HCT116 (cell line): ENCODE results near the gene FBXL7. TPM values are rescaled to one million over a fixed set of nuclear protein-coding genes. Genes with fewer than 3 reads are reported as not detected.

Source experiments
- ATAC-seq: fragments of 200-7000 bp; cut with Tn5 transposase; 2 replicates; pipeline ENCODE4 v1.9.1; 2020; ENCODE audit warnings: mild to moderate bottlenecking, moderate library complexity
- BruUV-seq: library from RNA; stranded (reverse); fragments of 400-500 nt; replicated peaks from 2 replicates; lab custom pipeline; 2021; lab: Mats Ljungman, UMichigan
- CTCF ChIA-PET: fragments of 300-600 bp; sonication (Branson Sonifier 250); formaldehyde crosslinking; loops from one replicate; lab custom pipeline; 2021; ENCODE audit warnings: antibody characterized with exemption; lab: Charles Lee
- POLR2A ChIA-PET: fragments of 300-600, 350-600 bp; sonication (Branson Sonifier 250); formaldehyde crosslinking; loops from one replicate; lab custom pipeline; 2021; ENCODE audit warnings: antibody characterized with exemption; lab: Charles Lee
- RAD21 ChIA-PET, 2 experiments: fragments of 300-600 bp; sonication (Branson Sonifier 250); formaldehyde crosslinking; loops; one replicate each; lab custom pipeline; 2023; ENCODE audit warnings: low total read pairs in 2 of 2; ENCODE audit not compliant: uncharacterized antibody in 2 of 2, unreplicated experiment in 2 of 2, low non-redundant PET in 1 of 2; lab: Charles Lee
- DNase-seq: peaks from one replicate; pipeline ENCODE4 v3.0.0-alpha.2; 2010; ENCODE audit warnings: low read depth, low spot score
- H2AFZ ChIP-seq: fragments of 200-600 bp; shearing (Covaris generic), sonication (generic); 2 replicates; pipeline ENCODE4 v1.6.1; 2017; ENCODE audit warnings: low read depth, mixed run types, mixed read lengths, antibody characterized with exemption, low read length; ENCODE audit not compliant: poor library complexity, severe bottlenecking
- H3K27ac ChIP-seq: 2 replicates; pipeline ENCODE4 v1.5.1; 2012; ENCODE audit warnings: low read depth, low read length
- H3K27me3 ChIP-seq: fragments of 200-600 bp; sonication (generic); 2 replicates; pipeline ENCODE4 v1.6.1; 2016; ENCODE audit warnings: mixed run types, low read length, mixed read lengths; ENCODE audit not compliant: insufficient read depth
- H3K36me3 ChIP-seq, 2 experiments: fragments of 200-500 bp in 1 of 2; fragments of 200-600 bp in 1 of 2; sonication (Bioruptor generic) in 1 of 2; sonication (generic) in 1 of 2; 2 replicates each; pipeline versions ENCODE4 v1.5.1 to v1.6.1; 2014 to 2016; ENCODE audit warnings: low read length in 2 of 2, inconsistent platforms in 1 of 2, mixed read lengths in 1 of 2, mixed run types in 1 of 2; ENCODE audit not compliant: insufficient read depth in 2 of 2, control insufficient read depth in 1 of 2
- H3K4me1 ChIP-seq, 2 experiments: fragments of 200-600 bp in 1 of 2; sonication (generic) in 1 of 2; 2 replicates each; pipeline versions ENCODE4 v1.5.1 to v1.6.1; 2012 to 2017; ENCODE audit warnings: low read length in 2 of 2, inconsistent platforms in 1 of 2, mild to moderate bottlenecking in 1 of 2, mixed read lengths in 1 of 2, mixed run types in 1 of 2, moderate library complexity in 1 of 2; ENCODE audit not compliant: insufficient read depth in 2 of 2, control insufficient read depth in 1 of 2
- H3K4me2 ChIP-seq: fragments of 200-600 bp; sonication (generic); 2 replicates; pipeline ENCODE4 v1.6.1; 2017; ENCODE audit warnings: mixed run types, low read length, mixed read lengths
- H3K4me3 ChIP-seq, 2 experiments: fragments of 200-600 bp in 1 of 2; sonication (generic) in 1 of 2; replicated peaks in 1 of 2; 2 replicates each; pipeline ENCODE4 v1.5.1; 2011 to 2016; ENCODE audit warnings: low read length in 2 of 2, control low read depth in 1 of 2, low read depth in 1 of 2, mild to moderate bottlenecking in 1 of 2, mixed read lengths in 1 of 2, mixed run types in 1 of 2
- H3K79me2 ChIP-seq: fragments of 200-600 bp; sonication (generic); 2 replicates; pipeline ENCODE4 v1.6.1; 2017; ENCODE audit warnings: mild to moderate bottlenecking, mixed run types, low read length, moderate library complexity, mixed read lengths; ENCODE audit not compliant: insufficient read depth
- H3K9ac ChIP-seq: fragments of 200-600 bp; sonication (generic); 2 replicates; pipeline ENCODE4 v1.6.1; 2016; ENCODE audit warnings: low read length, mixed read lengths
- H3K9me2 ChIP-seq: fragments of 200-600 bp; sonication (generic), shearing (Covaris generic); 2 replicates; pipeline ENCODE4 v1.6.1; 2017; ENCODE audit warnings: mixed run types, mild to moderate bottlenecking, moderate library complexity; ENCODE audit not compliant: insufficient read depth
- H3K9me3 ChIP-seq, 2 experiments: fragments of 200-500 bp in 1 of 2; fragments of 200-600 bp in 1 of 2; sonication (Bioruptor generic) in 1 of 2; sonication (generic) in 1 of 2; 2 replicates each; pipeline ENCODE4 v1.6.1; 2014 to 2017; ENCODE audit warnings: low read length in 2 of 2, mixed read lengths in 2 of 2, inconsistent platforms in 1 of 2, low read depth in 1 of 2, mild to moderate bottlenecking in 1 of 2, mixed run types in 1 of 2, moderate library complexity in 1 of 2; ENCODE audit not compliant: control insufficient read depth in 1 of 2, insufficient read depth in 1 of 2
- H4K20me1 ChIP-seq: fragments of 200-600 bp; sonication (generic), shearing (Covaris generic); 2 replicates; pipeline ENCODE4 v1.6.1; 2017; ENCODE audit warnings: mixed run types, mild to moderate bottlenecking, moderate library complexity; ENCODE audit not compliant: insufficient read depth
- CBX3 ChIP-seq: IDR thresholded peaks from 2 replicates; pipeline ENCODE4 v1.6.1; 2012; ENCODE audit warnings: low read depth
- EGR1 ChIP-seq: IDR thresholded peaks from 2 replicates; pipeline ENCODE4 v1.6.1; 2012; ENCODE audit warnings: low read depth
- ELF1 ChIP-seq: IDR thresholded peaks from 2 replicates; pipeline ENCODE4 v1.6.1; 2012; ENCODE audit warnings: low read depth, borderline replicate concordance
- EZH2 ChIP-seq: fragments of 200-600 bp; sonication (generic); IDR thresholded peaks from 2 replicates; pipeline ENCODE4 v1.6.1; 2017; ENCODE audit warnings: antibody characterized with exemption, mixed run types
- EZH2phosphoT487 ChIP-seq: fragments of 200-600 bp; IDR thresholded peaks from 2 replicates; pipeline ENCODE4 v1.6.1; 2018; ENCODE audit warnings: antibody characterized with exemption, borderline replicate concordance
- FOSL1 ChIP-seq: IDR thresholded peaks from 2 replicates; pipeline ENCODE4 v1.6.1; 2012; ENCODE audit warnings: low read depth
- JUND ChIP-seq: IDR thresholded peaks from 2 replicates; pipeline ENCODE4 v1.6.1; 2012
- POLR2A ChIP-seq: IDR thresholded peaks from 2 replicates; pipeline ENCODE4 v1.7.0; 2011; ENCODE audit warnings: borderline replicate concordance; ENCODE audit not compliant: insufficient read depth, insufficient read length; ENCODE audit errors: extremely low read depth
- POLR2AphosphoS5 ChIP-seq: IDR thresholded peaks from 2 replicates; pipeline ENCODE4 v1.6.1; 2011; ENCODE audit warnings: mild to moderate bottlenecking, low read depth, low read length, moderate library complexity
- SIN3A ChIP-seq: IDR thresholded peaks from 2 replicates; pipeline ENCODE4 v1.6.1; 2012; ENCODE audit warnings: low read depth
- SRF ChIP-seq: IDR thresholded peaks from 2 replicates; pipeline ENCODE4 v1.6.1; 2012; ENCODE audit warnings: low read depth
- YY1 ChIP-seq: IDR thresholded peaks from 2 replicates; pipeline ENCODE4 v1.6.1; 2011; ENCODE audit warnings: low read length, low read depth, moderate library complexity, mild to moderate bottlenecking; ENCODE audit not compliant: insufficient replicate concordance; ENCODE audit errors: extremely low read depth
- ZNF274 ChIP-seq: fragments of 200-500 bp; sonication (Bioruptor generic); IDR thresholded peaks from 2 replicates; pipeline ENCODE4 v1.6.1; 2014; ENCODE audit warnings: mild to moderate bottlenecking, low read depth, low read length, inconsistent platforms
- intact Hi-C: fragments of 100-400 bp; cut with micrococcal nuclease; formaldehyde crosslinking; loops from 2 replicates; pipeline ENCODE4 v1.10.0; 2022
- total RNA-seq: library from RNA; stranded (reverse); gene quantifications from one replicate; pipeline ENCODE4 v1.2.1, GENCODE V29; 2021; ENCODE audit not compliant: unreplicated experiment
- TF ChIP-seq, protein P1 (sequence below): IDR thresholded peaks from 2 replicates; pipeline ENCODE4 v1.6.1; 2012
- TF ChIP-seq, protein P2 (sequence below): IDR thresholded peaks from 2 replicates; pipeline ENCODE4 v1.6.1; 2011; ENCODE audit warnings: mild to moderate bottlenecking, low read length, moderate library complexity; ENCODE audit not compliant: insufficient replicate concordance; ENCODE audit errors: extremely low read depth
- TF ChIP-seq, protein P3 (sequence below): IDR thresholded peaks from 2 replicates; pipeline ENCODE4 v1.6.1; 2012; ENCODE audit warnings: low read depth

FBXL7 gene
- total RNA-seq, 1 experiment from 2014 or later = 0.05 TPM

DNA sequence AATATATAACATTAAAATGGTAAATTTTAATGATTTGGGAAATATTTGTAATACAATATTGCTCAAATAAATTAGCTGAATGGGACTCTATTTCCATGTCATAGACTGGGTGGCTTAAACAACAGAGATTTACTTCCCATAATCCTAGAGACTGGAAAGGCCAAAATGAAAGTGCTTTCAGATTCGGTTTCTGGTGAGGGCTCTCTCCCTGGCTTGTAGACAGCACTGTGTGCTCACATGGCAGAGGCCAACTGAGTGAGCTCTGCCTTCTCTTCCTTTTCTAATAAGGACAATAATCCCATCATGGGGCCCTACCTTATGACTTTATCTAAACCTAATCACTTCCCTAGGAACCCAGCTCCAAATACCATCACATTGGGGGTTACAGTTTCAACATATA lies 483.4 kb downstream of the FBXL7 start:
- Histone ChIP-seq H3K4me3 (no peak overlapping the region), H3K4me2 (no peak overlapping the region), H3K27me3 (no peaks in the 10 kb centered on the region), H3K9me3 (peaks cover 0 to 7% of the 10 kb centered on the region in 2 experiments; a peak in 2 of 4 replicates), H3K27ac (no peak overlapping the region), H4K20me1 (no peaks in the 10 kb centered on the region), H3K79me2 (no peaks in the 10 kb centered on the region), H2AFZ (no peak overlapping the region), H3K9me2 (no peaks in the 10 kb centered on the region), H3K4me1 (no peaks in the 10 kb centered on the region), H3K36me3 (no peaks in the 10 kb centered on the region), H3K9ac (no peak overlapping the region)
- TF ChIP-seq POLR2AphosphoS5 = no peak
- no peak for TF ChIP-seq ELF1
- TF ChIP-seq YY1 = no peak
- TF ChIP-seq, protein P1, sequence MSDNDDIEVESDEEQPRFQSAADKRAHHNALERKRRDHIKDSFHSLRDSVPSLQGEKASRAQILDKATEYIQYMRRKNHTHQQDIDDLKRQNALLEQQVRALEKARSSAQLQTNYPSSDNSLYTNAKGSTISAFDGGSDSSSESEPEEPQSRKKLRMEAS = no peak
- TF ChIP-seq CBX3 = no peak
- no peak for TF ChIP-seq EZH2
- no peak for TF ChIP-seq POLR2A
- TF ChIP-seq SIN3A = no peak
- no peak for TF ChIP-seq SRF
- TF ChIP-seq, protein P2, sequence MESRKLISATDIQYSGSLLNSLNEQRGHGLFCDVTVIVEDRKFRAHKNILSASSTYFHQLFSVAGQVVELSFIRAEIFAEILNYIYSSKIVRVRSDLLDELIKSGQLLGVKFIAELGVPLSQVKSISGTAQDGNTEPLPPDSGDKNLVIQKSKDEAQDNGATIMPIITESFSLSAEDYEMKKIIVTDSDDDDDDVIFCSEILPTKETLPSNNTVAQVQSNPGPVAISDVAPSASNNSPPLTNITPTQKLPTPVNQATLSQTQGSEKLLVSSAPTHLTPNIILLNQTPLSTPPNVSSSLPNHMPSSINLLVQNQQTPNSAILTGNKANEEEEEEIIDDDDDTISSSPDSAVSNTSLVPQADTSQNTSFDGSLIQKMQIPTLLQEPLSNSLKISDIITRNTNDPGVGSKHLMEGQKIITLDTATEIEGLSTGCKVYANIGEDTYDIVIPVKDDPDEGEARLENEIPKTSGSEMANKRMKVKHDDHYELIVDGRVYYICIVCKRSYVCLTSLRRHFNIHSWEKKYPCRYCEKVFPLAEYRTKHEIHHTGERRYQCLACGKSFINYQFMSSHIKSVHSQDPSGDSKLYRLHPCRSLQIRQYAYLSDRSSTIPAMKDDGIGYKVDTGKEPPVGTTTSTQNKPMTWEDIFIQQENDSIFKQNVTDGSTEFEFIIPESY = no peak
- no peak for TF ChIP-seq FOSL1
- TF ChIP-seq JUND = no peak
- no peak for TF ChIP-seq EGR1
- TF ChIP-seq ZNF274 = no peak
- TF ChIP-seq, protein P3, sequence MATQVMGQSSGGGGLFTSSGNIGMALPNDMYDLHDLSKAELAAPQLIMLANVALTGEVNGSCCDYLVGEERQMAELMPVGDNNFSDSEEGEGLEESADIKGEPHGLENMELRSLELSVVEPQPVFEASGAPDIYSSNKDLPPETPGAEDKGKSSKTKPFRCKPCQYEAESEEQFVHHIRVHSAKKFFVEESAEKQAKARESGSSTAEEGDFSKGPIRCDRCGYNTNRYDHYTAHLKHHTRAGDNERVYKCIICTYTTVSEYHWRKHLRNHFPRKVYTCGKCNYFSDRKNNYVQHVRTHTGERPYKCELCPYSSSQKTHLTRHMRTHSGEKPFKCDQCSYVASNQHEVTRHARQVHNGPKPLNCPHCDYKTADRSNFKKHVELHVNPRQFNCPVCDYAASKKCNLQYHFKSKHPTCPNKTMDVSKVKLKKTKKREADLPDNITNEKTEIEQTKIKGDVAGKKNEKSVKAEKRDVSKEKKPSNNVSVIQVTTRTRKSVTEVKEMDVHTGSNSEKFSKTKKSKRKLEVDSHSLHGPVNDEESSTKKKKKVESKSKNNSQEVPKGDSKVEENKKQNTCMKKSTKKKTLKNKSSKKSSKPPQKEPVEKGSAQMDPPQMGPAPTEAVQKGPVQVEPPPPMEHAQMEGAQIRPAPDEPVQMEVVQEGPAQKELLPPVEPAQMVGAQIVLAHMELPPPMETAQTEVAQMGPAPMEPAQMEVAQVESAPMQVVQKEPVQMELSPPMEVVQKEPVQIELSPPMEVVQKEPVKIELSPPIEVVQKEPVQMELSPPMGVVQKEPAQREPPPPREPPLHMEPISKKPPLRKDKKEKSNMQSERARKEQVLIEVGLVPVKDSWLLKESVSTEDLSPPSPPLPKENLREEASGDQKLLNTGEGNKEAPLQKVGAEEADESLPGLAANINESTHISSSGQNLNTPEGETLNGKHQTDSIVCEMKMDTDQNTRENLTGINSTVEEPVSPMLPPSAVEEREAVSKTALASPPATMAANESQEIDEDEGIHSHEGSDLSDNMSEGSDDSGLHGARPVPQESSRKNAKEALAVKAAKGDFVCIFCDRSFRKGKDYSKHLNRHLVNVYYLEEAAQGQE = no peak
- no peak for TF ChIP-seq EZH2phosphoT487
- CTCF ChIA-PET = no interaction called here
- DNase-seq = no peak
- RAD21 ChIA-PET = no interaction called here
- ATAC-seq = no peak
- BruUV-seq = no TSS peak
- POLR2A ChIA-PET = no interaction called here
- intact Hi-C loops = no loop called here
